GM12891 (cell line): ENCODE measurements around the gene REG3G.

Experiments used
- PAX5 ChIP-seq: IDR thresholded peaks from 2 replicates; pipeline ENCODE4 v1.6.1; 2011; ENCODE audit warnings: low read length, moderate library complexity, mild to moderate bottlenecking; ENCODE audit not compliant: insufficient read depth, severe bottlenecking
- POLR2A ChIP-seq: IDR thresholded peaks from 2 replicates; pipeline ENCODE4 v1.6.1; 2011; ENCODE audit warnings: low read depth, low read length, control low read depth
- POLR2AphosphoS5 ChIP-seq: IDR thresholded peaks from 2 replicates; pipeline ENCODE4 v1.6.1; 2011; ENCODE audit warnings: low read depth, low read length, control low read depth
- POU2F2 ChIP-seq: IDR thresholded peaks from 2 replicates; pipeline ENCODE4 v1.6.1; 2011; ENCODE audit warnings: low read depth, mild to moderate bottlenecking, control low read depth, low read length, moderate library complexity
- SPI1 ChIP-seq: IDR thresholded peaks from 2 replicates; pipeline ENCODE4 v1.6.1; 2011; ENCODE audit warnings: low read depth, low read length, control low read depth
- TAF1 ChIP-seq: IDR thresholded peaks from 2 replicates; pipeline ENCODE4 v1.6.1; 2011; ENCODE audit warnings: low read depth, low read length, control low read depth

GRCh38 chr2:79071078-79071477, 45.6 kb downstream of the REG3G start:
- no peak for TF ChIP-seq POLR2A
- TF ChIP-seq POU2F2: no peak
- no peak for TF ChIP-seq POLR2AphosphoS5
- no peak for TF ChIP-seq TAF1
- TF ChIP-seq SPI1: no peak
- no peak for TF ChIP-seq PAX5
